Neutrophil (primary cell): ENCODE measurements around the gene MPO.

Experiments used
- H3K27ac ChIP-seq: fragments of 200-600 bp; sonication (generic); 2 replicates; pipeline ENCODE4 v1.5.1; 2016; ENCODE audit warnings: mild to moderate bottlenecking, moderate library complexity
- H3K27me3 ChIP-seq: fragments of 200-600 bp; sonication (generic); 2 replicates; pipeline ENCODE4 v1.6.0; 2016; ENCODE audit warnings: mild to moderate bottlenecking
- H3K36me3 ChIP-seq: fragments of 200-600 bp; sonication (generic); 2 replicates; pipeline ENCODE4 v1.5.1; 2017
- H3K4me1 ChIP-seq, 2 experiments: fragments of 200-600 bp in 1 of 2; sonication (generic) in 1 of 2; 1 replicate in 1 of 2; 2 replicates in 1 of 2; pipeline versions ENCODE4 v1.5.1 to v1.6.1; 2013 to 2016; ENCODE audit warnings: low read depth in 1 of 2, low read length in 1 of 2, mild to moderate bottlenecking in 1 of 2, moderate library complexity in 1 of 2; ENCODE audit not compliant: control insufficient read depth in 1 of 2, insufficient read depth in 1 of 2
- H3K4me3 ChIP-seq, 2 experiments: fragments of 200-600 bp in 1 of 2; sonication (generic) in 1 of 2; 1 replicate in 1 of 2; 2 replicates in 1 of 2; pipeline ENCODE4 v1.5.1; 2013 to 2016; ENCODE audit warnings: low read depth in 1 of 2, low read length in 1 of 2, mild to moderate bottlenecking in 1 of 2, moderate library complexity in 1 of 2
- H3K9me3 ChIP-seq: fragments of 200-600 bp; sonication (generic); 2 replicates; pipeline ENCODE4 v1.5.1; 2016
- TF ChIP-seq, protein P1 (sequence below): fragments of 200-600 bp; sonication (generic); IDR thresholded peaks from 2 replicates; pipeline ENCODE4 v1.5.1; 2016; ENCODE audit warnings: antibody characterized with exemption

The MPO gene

GRCh38 chr17:58231641-58232040 lies 49.1 kb downstream of the MPO start:
- peaks cover 59% of the 10 kb centered on the region for H3K27me3 ChIP-seq
- no peak overlapping the region for H3K27ac ChIP-seq
- no peak overlapping the region for H3K4me3 ChIP-seq
- no peaks in the 10 kb centered on the region for H3K9me3 ChIP-seq
- no peaks in the 10 kb centered on the region for H3K36me3 ChIP-seq
- no peaks in the 10 kb centered on the region for H3K4me1 ChIP-seq
- TF ChIP-seq, protein P1, sequence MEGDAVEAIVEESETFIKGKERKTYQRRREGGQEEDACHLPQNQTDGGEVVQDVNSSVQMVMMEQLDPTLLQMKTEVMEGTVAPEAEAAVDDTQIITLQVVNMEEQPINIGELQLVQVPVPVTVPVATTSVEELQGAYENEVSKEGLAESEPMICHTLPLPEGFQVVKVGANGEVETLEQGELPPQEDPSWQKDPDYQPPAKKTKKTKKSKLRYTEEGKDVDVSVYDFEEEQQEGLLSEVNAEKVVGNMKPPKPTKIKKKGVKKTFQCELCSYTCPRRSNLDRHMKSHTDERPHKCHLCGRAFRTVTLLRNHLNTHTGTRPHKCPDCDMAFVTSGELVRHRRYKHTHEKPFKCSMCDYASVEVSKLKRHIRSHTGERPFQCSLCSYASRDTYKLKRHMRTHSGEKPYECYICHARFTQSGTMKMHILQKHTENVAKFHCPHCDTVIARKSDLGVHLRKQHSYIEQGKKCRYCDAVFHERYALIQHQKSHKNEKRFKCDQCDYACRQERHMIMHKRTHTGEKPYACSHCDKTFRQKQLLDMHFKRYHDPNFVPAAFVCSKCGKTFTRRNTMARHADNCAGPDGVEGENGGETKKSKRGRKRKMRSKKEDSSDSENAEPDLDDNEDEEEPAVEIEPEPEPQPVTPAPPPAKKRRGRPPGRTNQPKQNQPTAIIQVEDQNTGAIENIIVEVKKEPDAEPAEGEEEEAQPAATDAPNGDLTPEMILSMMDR: no peak

GRCh38 chr17:58229881-58230280 lies 50.9 kb downstream of the MPO start:
- no peak overlapping the region for H3K27ac ChIP-seq
- TF ChIP-seq, protein P1: no peak
- H3K36me3 ChIP-seq: no peaks in the 10 kb centered on the region
- H3K4me1 ChIP-seq: no peaks in the 10 kb centered on the region
- H3K4me3 ChIP-seq: no peak overlapping the region
- H3K27me3 ChIP-seq: peaks cover 48% of the 10 kb centered on the region
- H3K9me3 ChIP-seq: no peaks in the 10 kb centered on the region

GRCh38 chr17:58229384-58229783 lies 51.4 kb downstream of the MPO start:
- H3K4me3 ChIP-seq: no peak overlapping the region
- no peaks in the 10 kb centered on the region for H3K9me3 ChIP-seq
- H3K27me3 ChIP-seq: peaks cover 45% of the 10 kb centered on the region
- H3K4me1 ChIP-seq: no peaks in the 10 kb centered on the region
- H3K27ac ChIP-seq: no peak overlapping the region
- no peaks in the 10 kb centered on the region for H3K36me3 ChIP-seq
- TF ChIP-seq, protein P1: no peak

DNA sequence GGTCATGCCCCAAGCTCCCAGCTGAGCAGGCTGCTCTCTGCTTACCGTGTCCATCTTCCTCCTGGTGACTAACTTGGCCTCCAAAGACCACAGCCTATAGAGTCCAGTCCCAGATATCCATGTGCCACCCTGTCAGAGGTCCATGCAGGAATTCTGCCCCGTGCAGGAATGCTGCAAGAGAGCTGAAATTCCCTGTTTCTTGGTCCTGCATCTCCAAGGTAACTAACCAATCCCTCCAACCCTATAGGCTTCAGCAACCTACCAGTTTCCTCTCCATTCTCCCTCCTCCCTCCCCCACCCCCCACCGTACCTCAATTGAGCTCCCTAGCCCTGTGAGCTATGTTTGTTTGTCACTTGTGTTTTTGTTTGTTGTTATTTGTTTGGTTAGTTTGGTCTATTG lies 52.1 kb downstream of the MPO start:
- H3K27me3 ChIP-seq: peaks cover 46% of the 10 kb centered on the region
- H3K36me3 ChIP-seq: no peaks in the 10 kb centered on the region
- TF ChIP-seq, protein P1: no peak
- no peaks in the 10 kb centered on the region for H3K9me3 ChIP-seq
- no peak overlapping the region for H3K4me3 ChIP-seq
- no peak overlapping the region for H3K27ac ChIP-seq
- H3K4me1 ChIP-seq: no peaks in the 10 kb centered on the region

DNA sequence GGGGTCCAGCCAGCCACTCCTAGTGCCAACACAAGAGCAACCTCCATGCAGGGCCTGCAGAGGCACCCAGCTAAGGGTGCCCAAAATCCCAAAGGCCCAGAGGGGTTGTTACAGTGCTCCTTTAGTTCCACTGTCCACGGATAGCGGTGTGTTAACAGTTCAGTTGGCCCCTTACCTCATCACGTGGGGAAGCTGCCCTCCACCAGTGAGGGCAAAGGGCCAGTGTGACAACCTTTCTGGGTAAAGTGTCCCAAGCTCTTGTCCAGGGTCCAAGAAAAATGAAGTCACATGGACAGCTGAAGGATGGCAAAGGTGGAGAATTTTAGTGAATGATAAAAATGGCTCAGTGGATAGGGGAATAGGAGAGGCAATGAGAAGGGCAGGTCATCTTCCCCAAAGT lies 53.0 kb downstream of the MPO start:
- Histone ChIP-seq H3K9me3 (no peaks in the 10 kb centered on the region), H3K27ac (no peak overlapping the region), H3K27me3 (peaks cover 43% of the 10 kb centered on the region), H3K36me3 (no peaks in the 10 kb centered on the region), H3K4me3 (no peak overlapping the region), H3K4me1 (no peaks in the 10 kb centered on the region)
- TF ChIP-seq, protein P1: no peak

DNA sequence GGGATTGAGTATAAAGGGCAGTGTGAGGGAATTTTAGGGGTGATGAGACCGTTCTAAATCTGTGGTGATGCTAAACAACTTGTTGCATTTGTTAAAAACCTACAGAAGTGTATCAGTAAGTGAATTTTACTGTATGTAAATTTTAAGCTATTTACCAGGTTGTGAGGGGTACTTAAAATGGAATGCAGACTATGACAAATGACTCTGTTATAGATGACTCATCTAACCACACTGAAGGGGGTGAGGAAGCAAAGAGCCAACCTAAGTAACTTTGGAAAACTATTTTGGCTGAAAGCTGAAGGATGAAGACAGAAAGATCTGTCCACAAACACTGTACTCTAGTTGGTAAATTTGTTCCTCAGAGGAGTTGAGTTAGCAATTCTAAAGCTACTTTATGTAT lies 56.4 kb downstream of the MPO start:
- Histone ChIP-seq H3K9me3 (no peaks in the 10 kb centered on the region), H3K27ac (no peak overlapping the region), H3K4me1 (peaks cover 7 to 9% of the 10 kb centered on the region in 2 experiments), H3K27me3 (peaks cover 30% of the 10 kb centered on the region), H3K4me3 (no peak overlapping the region), H3K36me3 (no peaks in the 10 kb centered on the region)
- TF ChIP-seq, protein P1: no peak
